ENCODE data around the gene DPPA5. TPM values are rescaled to one million over a fixed set of nuclear protein-coding genes. Genes with fewer than 3 reads are reported as not detected.

DPPA5 gene
- total and polyA plus RNA-seq, 9 of the 15 experiments (the other 6 are each of a cell fraction or from before 2014, with no cell fraction given) = not detected

GRCh38 chr6:73388800-73389512, 34.9 kb upstream of the DPPA5 start:
- ChIA-PET POLR2A (interaction anchor here (0.8 to 2.6 kb wide), 10 partner anchors 11 to 128 kb away, joined by 3 to 21 read pairs (median 4); partner anchors contain the start of gene MTO1), CTCF (ENCODE audit: low intra/inter-chr PET ratio) (interaction anchor here (0.6 to 1.2 kb wide), 3 partner anchors 103 to 1423 kb away, joined by 3 to 4 read pairs (median 3); no protein-coding TSS in a partner anchor)
- peak overlapping the region; percentile 99 for H2AFZ ChIP-seq (ENCODE audit: low read depth, low read length)
- H3K9ac ChIP-seq (ENCODE audit: insufficient read depth in 1 of 2, low read depth in 2 of 2, low read length in 2 of 2) = peak overlapping the region; percentile 88 to 92
- H3K79me2 ChIP-seq (ENCODE audit: control insufficient read depth, insufficient read depth, low read length) = no peaks in the 10 kb centered on the region
- BruUV-seq (replicated peaks) = TSS peak; percentile 96
- FAIRE-seq (peak; percentile 97), ATAC-seq (peak; percentile 97), DNase-seq (ENCODE audit: extremely low read depth in 1 of 4, low spot score in 3 of 4) (peak; percentile 76 to 93 (median 84))
- intact Hi-C loops (cut with micrococcal nuclease) (loop anchor here (2.0 to 5.0 kb wide), 3 partner anchors 62 to 104 kb away; partner anchors contain the start of gene MTO1), in situ Hi-C loops (cut with MboI) (no loop called here)
- no peaks in the 10 kb centered on the region for H3K36me3 ChIP-seq (ENCODE audit: control insufficient read depth, insufficient read depth, low read length)
- no peaks in the 10 kb centered on the region for H4K20me1 ChIP-seq (replicated peaks; ENCODE audit: control insufficient read depth, insufficient read depth, low read length)
- peaks cover 7 to 8% of the 10 kb centered on the region in 2 experiments for H3K4me1 ChIP-seq (replicated peaks in 1 of 2; ENCODE audit: control insufficient read depth in 2 of 2, insufficient read depth in 2 of 2, low read length in 2 of 2)
- WGBS (ENCODE audit: insufficient coverage, low coverage, missing lambda C conversion rate) = 2% methylated on average over 36 of the region's 38 CpGs
- H3K4me2 ChIP-seq (ENCODE audit: insufficient read depth, low read length) = peak overlapping the region; percentile 87
- peak overlapping the region; percentile 89 for H3K27ac ChIP-seq (ENCODE audit: extremely low read depth, low read depth, low read length)
- H3K9me3 ChIP-seq (replicated peaks; ENCODE audit: control insufficient read depth, insufficient read depth, low read depth, low read length) = no peaks in the 10 kb centered on the region
- no peaks in the 10 kb centered on the region for H3K9me1 ChIP-seq (ENCODE audit: control insufficient read depth, insufficient read depth, low read length)
- H3K27me3 ChIP-seq (ENCODE audit: control insufficient read depth in 2 of 2, insufficient read depth in 2 of 2, low read length in 2 of 2) = no peaks in the 10 kb centered on the region
- H3K4me3 ChIP-seq = peak overlapping the region; percentile 57
- TF ChIP-seq ETV1 (tag; conservative IDR thresholded peaks at IDR 0.05; ENCODE audit: low read depth) (peak; percentile 97), ZNF197 (CRISPR knock-in tag; IDR thresholded peaks at IDR 0.05; ENCODE audit: low read depth) (no peak), ZNF717 (CRISPR knock-in tag; IDR thresholded peaks at IDR 0.05) (no peak), TBL1XR1 (IDR thresholded peaks at IDR 0.05; ENCODE audit: low read length in 2 of 2) (no peak), ZNF3 (CRISPR knock-in tag; IDR thresholded peaks at IDR 0.05) (no peak), SUPT5H (IDR thresholded peaks at IDR 0.05) (peak; percentile 90), ZNF699 (CRISPR knock-in tag; IDR thresholded peaks at IDR 0.05; ENCODE audit: insufficient replicate concordance) (no peak), SMAD1 (IDR thresholded peaks at IDR 0.05; ENCODE audit: low read depth, low read length, partially characterized antibody) (no peak), CREB3L1 (IDR thresholded peaks at IDR 0.05; ENCODE audit: borderline replicate concordance, low read depth) (peak; percentile 22; the same call in 1 of the 2 replicates), FOXK2 (conservative IDR thresholded peaks at IDR 0.05 in 1 of 2, IDR thresholded peaks at IDR 0.05 in 1 of 2; ENCODE audit: low read depth in 2 of 2) (no peak), MTA3 (IDR thresholded peaks at IDR 0.05; ENCODE audit: borderline replicate concordance) (peak; percentile 82; the same call in 1 of the 2 replicates), ELF1 (tag; IDR thresholded peaks at IDR 0.05) (peak; percentile 40; the same call in 1 of the 2 replicates), KDM1A (IDR thresholded peaks at IDR 0.05) (no peak), NR2F6 (CRISPR knock-in tag; IDR thresholded peaks at IDR 0.05) (no peak), ATF3 (IDR thresholded peaks at IDR 0.05) (no peak; the same call in 1 of the 2 replicates), ATF3 (CRISPR knock-in tag; conservative IDR thresholded peaks at IDR 0.05) (peak; percentile 62; the same call in 1 of the 2 replicates), IFI16 (CRISPR knock-in tag; IDR thresholded peaks at IDR 0.05) (no peak)
- TF ChIP-seq, protein P1, sequence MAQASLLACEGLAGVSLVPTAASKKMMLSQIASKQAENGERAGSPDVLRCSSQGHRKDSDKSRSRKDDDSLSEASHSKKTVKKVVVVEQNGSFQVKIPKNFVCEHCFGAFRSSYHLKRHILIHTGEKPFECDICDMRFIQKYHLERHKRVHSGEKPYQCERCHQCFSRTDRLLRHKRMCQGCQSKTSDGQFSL (CRISPR knock-in tag; IDR thresholded peaks at IDR 0.05) = no peak
- TF ChIP-seq, protein P1 (tag; IDR thresholded peaks at IDR 0.05) = no peak

Measured in K562 (cell line).